HL-60 (cell line): ENCODE data around the gene CDH22.

Experiments
- DNase-seq, 2 experiments: peaks; one replicate each; pipeline ENCODE4 v3.0.0-alpha.2; 2010 to 2020; ENCODE audit warnings: low read depth in 1 of 2, low spot score in 1 of 2
- H3K27ac ChIP-seq: fragments of 250-450 bp; sonication (Bioruptor Pico); replicated peaks from 2 replicates; pipeline ENCODE4 v1.5.1; 2020; ENCODE audit warnings: mild to moderate bottlenecking, moderate library complexity
- H3K27me3 ChIP-seq: fragments of 250-450 bp; sonication (Bioruptor Pico); 2 replicates; pipeline ENCODE4 v1.5.1; 2021; ENCODE audit warnings: mild to moderate bottlenecking, moderate library complexity; ENCODE audit not compliant: insufficient read depth, poor library complexity, severe bottlenecking
- H3K4me3 ChIP-seq: replicated peaks from 2 replicates; pipeline ENCODE4 v1.5.1; 2011; ENCODE audit warnings: mild to moderate bottlenecking, control low read depth, low read length; ENCODE audit not compliant: insufficient read depth
- CTCF ChIP-seq: IDR thresholded peaks from one replicate; pipeline ENCODE4 v1.5.1; 2011; ENCODE audit warnings: low read length, control low read depth, inconsistent platforms; ENCODE audit not compliant: insufficient read depth
- GABPA ChIP-seq: IDR thresholded peaks from 2 replicates; pipeline ENCODE4 v1.6.1; 2012; ENCODE audit warnings: low read depth
- POLR2AphosphoS5 ChIP-seq: IDR thresholded peaks from 2 replicates; pipeline ENCODE4 v1.6.1; 2012; ENCODE audit warnings: low read depth
- REST ChIP-seq: IDR thresholded peaks from 2 replicates; pipeline ENCODE4 v1.6.1; 2012; ENCODE audit warnings: low read depth; ENCODE audit not compliant: insufficient replicate concordance
- SPI1 ChIP-seq: IDR thresholded peaks from 2 replicates; pipeline ENCODE4 v1.6.1; 2012; ENCODE audit warnings: low read depth, mild to moderate bottlenecking, borderline replicate concordance

Gene CDH22

DNA sequence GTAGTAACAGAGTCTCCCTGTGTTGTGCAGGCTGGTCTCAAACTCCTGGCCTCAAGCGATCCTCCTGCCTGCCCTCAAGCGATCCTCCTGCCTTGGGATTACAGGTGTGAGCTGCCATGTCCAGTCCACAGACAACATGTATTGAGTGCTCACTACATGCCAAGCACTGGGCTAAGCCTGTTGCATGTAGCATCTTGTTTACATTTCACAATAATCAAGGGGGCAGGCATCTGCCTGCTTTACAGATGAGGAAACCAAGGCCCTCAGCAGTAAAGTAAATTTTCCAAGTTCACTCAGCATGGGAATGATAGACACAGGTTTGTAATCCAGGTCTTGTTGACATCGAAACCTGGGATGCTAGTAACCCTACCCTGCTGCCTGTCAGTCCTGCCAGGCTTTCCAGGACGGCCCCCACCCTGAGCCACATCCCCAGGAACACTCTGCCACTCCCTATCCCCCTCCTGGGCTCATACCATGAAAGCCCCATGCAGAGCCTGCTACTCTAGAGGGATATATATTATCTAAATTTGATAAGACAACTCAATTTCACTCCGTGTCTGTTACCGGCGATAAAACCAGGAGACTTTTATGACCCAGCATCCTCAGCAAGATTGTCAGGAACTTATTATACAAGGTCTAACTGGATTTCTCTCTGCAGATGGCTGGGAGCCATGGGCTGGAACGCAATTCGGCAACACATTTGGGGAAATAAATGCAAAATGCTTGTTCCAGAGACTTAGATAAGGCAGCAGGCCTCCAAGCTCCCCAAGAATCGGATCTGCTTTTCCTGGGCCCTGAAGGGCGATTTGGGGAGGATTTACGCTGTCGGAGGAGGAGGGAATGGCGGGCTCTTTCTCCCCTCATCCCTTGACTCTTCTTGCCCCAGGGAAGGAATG is 159.7 kb downstream of the CDH22 start:
- no peak for DNase-seq
- Histone ChIP-seq H3K27me3 (no peaks in the 10 kb centered on the region), H3K27ac (no peak overlapping the region), H3K4me3 (no peak overlapping the region)
- TF ChIP-seq GABPA, result no peak
- no peak for TF ChIP-seq REST
- no peak for TF ChIP-seq CTCF
- TF ChIP-seq POLR2AphosphoS5, result no peak
- TF ChIP-seq SPI1, result no peak

GRCh38 chr20:46145713-46146112 is 162.6 kb downstream of the CDH22 start:
- no peak for DNase-seq
- Histone ChIP-seq H3K4me3 (no peak overlapping the region), H3K27me3 (no peaks in the 10 kb centered on the region), H3K27ac (no peak overlapping the region)
- TF ChIP-seq CTCF, result no peak
- TF ChIP-seq REST, result no peak
- TF ChIP-seq SPI1, result no peak
- TF ChIP-seq GABPA, result no peak
- no peak for TF ChIP-seq POLR2AphosphoS5

GRCh38 chr20:46144432-46145025 is 163.8 kb downstream of the CDH22 start:
- Histone ChIP-seq H3K27ac (no peak overlapping the region), H3K27me3 (no peaks in the 10 kb centered on the region), H3K4me3 (no peak overlapping the region)
- DNase-seq, result no peak
- TF ChIP-seq CTCF, result no peak
- TF ChIP-seq SPI1, result no peak
- TF ChIP-seq POLR2AphosphoS5, result no peak
- TF ChIP-seq GABPA, result no peak
